HCT116 (cell line): ENCODE measurements around the gene ZBTB16. TPM values are rescaled to one million over a fixed set of nuclear protein-coding genes. Genes with fewer than 3 reads are reported as not detected.

ENCODE experiments used
- ATAC-seq: fragments of 200-7000 bp; cut with Tn5 transposase; 2 replicates; pipeline ENCODE4 v1.9.1; 2020; ENCODE audit warnings: mild to moderate bottlenecking, moderate library complexity
- BruUV-seq: library from RNA; stranded (reverse); fragments of 400-500 nt; replicated peaks from 2 replicates; lab custom pipeline; 2021; lab: Mats Ljungman, UMichigan
- CTCF ChIA-PET: fragments of 300-600 bp; sonication (Branson Sonifier 250); formaldehyde crosslinking; loops from one replicate; lab custom pipeline; 2021; ENCODE audit warnings: antibody characterized with exemption; lab: Charles Lee
- POLR2A ChIA-PET: fragments of 300-600, 350-600 bp; sonication (Branson Sonifier 250); formaldehyde crosslinking; loops from one replicate; lab custom pipeline; 2021; ENCODE audit warnings: antibody characterized with exemption; lab: Charles Lee
- RAD21 ChIA-PET, 2 experiments: fragments of 300-600 bp; sonication (Branson Sonifier 250); formaldehyde crosslinking; loops; one replicate each; lab custom pipeline; 2023; ENCODE audit warnings: low total read pairs in 2 of 2; ENCODE audit not compliant: uncharacterized antibody in 2 of 2, unreplicated experiment in 2 of 2, low non-redundant PET in 1 of 2; lab: Charles Lee
- DNase-seq: peaks from one replicate; pipeline ENCODE4 v3.0.0-alpha.2; 2010; ENCODE audit warnings: low read depth, low spot score
- H2AFZ ChIP-seq: fragments of 200-600 bp; shearing (Covaris generic), sonication (generic); 2 replicates; pipeline ENCODE4 v1.6.1; 2017; ENCODE audit warnings: low read depth, mixed run types, mixed read lengths, antibody characterized with exemption, low read length; ENCODE audit not compliant: poor library complexity, severe bottlenecking
- H3K27ac ChIP-seq: 2 replicates; pipeline ENCODE4 v1.5.1; 2012; ENCODE audit warnings: low read depth, low read length
- H3K27me3 ChIP-seq: fragments of 200-600 bp; sonication (generic); 2 replicates; pipeline ENCODE4 v1.6.1; 2016; ENCODE audit warnings: mixed run types, low read length, mixed read lengths; ENCODE audit not compliant: insufficient read depth
- H3K36me3 ChIP-seq, 2 experiments: fragments of 200-500 bp in 1 of 2; fragments of 200-600 bp in 1 of 2; sonication (Bioruptor generic) in 1 of 2; sonication (generic) in 1 of 2; 2 replicates each; pipeline versions ENCODE4 v1.5.1 to v1.6.1; 2014 to 2016; ENCODE audit warnings: low read length in 2 of 2, inconsistent platforms in 1 of 2, mixed read lengths in 1 of 2, mixed run types in 1 of 2; ENCODE audit not compliant: insufficient read depth in 2 of 2, control insufficient read depth in 1 of 2
- H3K4me1 ChIP-seq, 2 experiments: fragments of 200-600 bp in 1 of 2; sonication (generic) in 1 of 2; 2 replicates each; pipeline versions ENCODE4 v1.5.1 to v1.6.1; 2012 to 2017; ENCODE audit warnings: low read length in 2 of 2, inconsistent platforms in 1 of 2, mild to moderate bottlenecking in 1 of 2, mixed read lengths in 1 of 2, mixed run types in 1 of 2, moderate library complexity in 1 of 2; ENCODE audit not compliant: insufficient read depth in 2 of 2, control insufficient read depth in 1 of 2
- H3K4me2 ChIP-seq: fragments of 200-600 bp; sonication (generic); 2 replicates; pipeline ENCODE4 v1.6.1; 2017; ENCODE audit warnings: mixed run types, low read length, mixed read lengths
- H3K4me3 ChIP-seq, 2 experiments: fragments of 200-600 bp in 1 of 2; sonication (generic) in 1 of 2; replicated peaks in 1 of 2; 2 replicates each; pipeline ENCODE4 v1.5.1; 2011 to 2016; ENCODE audit warnings: low read length in 2 of 2, control low read depth in 1 of 2, low read depth in 1 of 2, mild to moderate bottlenecking in 1 of 2, mixed read lengths in 1 of 2, mixed run types in 1 of 2
- H3K79me2 ChIP-seq: fragments of 200-600 bp; sonication (generic); 2 replicates; pipeline ENCODE4 v1.6.1; 2017; ENCODE audit warnings: mild to moderate bottlenecking, mixed run types, low read length, moderate library complexity, mixed read lengths; ENCODE audit not compliant: insufficient read depth
- H3K9ac ChIP-seq: fragments of 200-600 bp; sonication (generic); 2 replicates; pipeline ENCODE4 v1.6.1; 2016; ENCODE audit warnings: low read length, mixed read lengths
- H3K9me2 ChIP-seq: fragments of 200-600 bp; sonication (generic), shearing (Covaris generic); 2 replicates; pipeline ENCODE4 v1.6.1; 2017; ENCODE audit warnings: mixed run types, mild to moderate bottlenecking, moderate library complexity; ENCODE audit not compliant: insufficient read depth
- H3K9me3 ChIP-seq, 2 experiments: fragments of 200-500 bp in 1 of 2; fragments of 200-600 bp in 1 of 2; sonication (Bioruptor generic) in 1 of 2; sonication (generic) in 1 of 2; 2 replicates each; pipeline ENCODE4 v1.6.1; 2014 to 2017; ENCODE audit warnings: low read length in 2 of 2, mixed read lengths in 2 of 2, inconsistent platforms in 1 of 2, low read depth in 1 of 2, mild to moderate bottlenecking in 1 of 2, mixed run types in 1 of 2, moderate library complexity in 1 of 2; ENCODE audit not compliant: control insufficient read depth in 1 of 2, insufficient read depth in 1 of 2
- H4K20me1 ChIP-seq: fragments of 200-600 bp; sonication (generic), shearing (Covaris generic); 2 replicates; pipeline ENCODE4 v1.6.1; 2017; ENCODE audit warnings: mixed run types, mild to moderate bottlenecking, moderate library complexity; ENCODE audit not compliant: insufficient read depth
- CTCF ChIP-seq, 3 experiments: fragments of 200-600 bp in 1 of 3; sonication (generic) in 1 of 3; IDR thresholded peaks in 2 of 3; conservative IDR thresholded peaks in 1 of 3; 2 replicates each; pipeline ENCODE4 v1.5.1; 2012 to 2017; ENCODE audit warnings: low read depth in 2 of 3, low read length in 2 of 3, antibody characterized with exemption in 1 of 3, borderline replicate concordance in 1 of 3, control low read depth in 1 of 3, mild to moderate bottlenecking in 1 of 3, mixed read lengths in 1 of 3, mixed run types in 1 of 3, moderate library complexity in 1 of 3; ENCODE audit not compliant: insufficient read depth in 1 of 3
- EGR1 ChIP-seq: IDR thresholded peaks from 2 replicates; pipeline ENCODE4 v1.6.1; 2012; ENCODE audit warnings: low read depth
- EZH2 ChIP-seq: fragments of 200-600 bp; sonication (generic); IDR thresholded peaks from 2 replicates; pipeline ENCODE4 v1.6.1; 2017; ENCODE audit warnings: antibody characterized with exemption, mixed run types
- EZH2phosphoT487 ChIP-seq: fragments of 200-600 bp; IDR thresholded peaks from 2 replicates; pipeline ENCODE4 v1.6.1; 2018; ENCODE audit warnings: antibody characterized with exemption, borderline replicate concordance
- JUND ChIP-seq: IDR thresholded peaks from 2 replicates; pipeline ENCODE4 v1.6.1; 2012
- POLR2A ChIP-seq: IDR thresholded peaks from 2 replicates; pipeline ENCODE4 v1.7.0; 2011; ENCODE audit warnings: borderline replicate concordance; ENCODE audit not compliant: insufficient read depth, insufficient read length; ENCODE audit errors: extremely low read depth
- RAD21 ChIP-seq: IDR thresholded peaks from 2 replicates; pipeline ENCODE4 v1.6.1; 2012; ENCODE audit warnings: low read depth, mild to moderate bottlenecking
- SP1 ChIP-seq: IDR thresholded peaks from 2 replicates; pipeline ENCODE4 v1.6.1; 2012; ENCODE audit warnings: low read depth
- SRF ChIP-seq: IDR thresholded peaks from 2 replicates; pipeline ENCODE4 v1.6.1; 2012; ENCODE audit warnings: low read depth
- YY1 ChIP-seq: IDR thresholded peaks from 2 replicates; pipeline ENCODE4 v1.6.1; 2011; ENCODE audit warnings: low read length, low read depth, moderate library complexity, mild to moderate bottlenecking; ENCODE audit not compliant: insufficient replicate concordance; ENCODE audit errors: extremely low read depth
- ZBTB33 ChIP-seq: IDR thresholded peaks from 2 replicates; pipeline ENCODE4 v1.6.1; 2011; ENCODE audit warnings: mild to moderate bottlenecking, low read length, moderate library complexity; ENCODE audit not compliant: insufficient replicate concordance; ENCODE audit errors: extremely low read depth
- ZFX ChIP-seq: fragments of 450-650 bp; IDR thresholded peaks from 2 replicates; pipeline ENCODE4 v1.6.1; 2017
- intact Hi-C: fragments of 100-400 bp; cut with micrococcal nuclease; formaldehyde crosslinking; loops from 2 replicates; pipeline ENCODE4 v1.10.0; 2022
- total RNA-seq: library from RNA; stranded (reverse); gene quantifications from one replicate; pipeline ENCODE4 v1.2.1, GENCODE V29; 2021; ENCODE audit not compliant: unreplicated experiment
- TF ChIP-seq, protein P1 (sequence below): IDR thresholded peaks from 2 replicates; pipeline ENCODE4 v1.6.1; 2012
- TF ChIP-seq, protein P2 (sequence below): IDR thresholded peaks from 2 replicates; pipeline ENCODE4 v1.6.1; 2012

ZBTB16 gene
- total RNA-seq, 1 experiment from 2014 or later = 0.30 TPM

- no peak for TF ChIP-seq ZBTB33
- TF ChIP-seq SP1 = no peak
- no peak for TF ChIP-seq SRF
Observed at GRCh38 chr11:114272311-114272710, 212.8 kb downstream of the ZBTB16 start (continued).

DNA sequence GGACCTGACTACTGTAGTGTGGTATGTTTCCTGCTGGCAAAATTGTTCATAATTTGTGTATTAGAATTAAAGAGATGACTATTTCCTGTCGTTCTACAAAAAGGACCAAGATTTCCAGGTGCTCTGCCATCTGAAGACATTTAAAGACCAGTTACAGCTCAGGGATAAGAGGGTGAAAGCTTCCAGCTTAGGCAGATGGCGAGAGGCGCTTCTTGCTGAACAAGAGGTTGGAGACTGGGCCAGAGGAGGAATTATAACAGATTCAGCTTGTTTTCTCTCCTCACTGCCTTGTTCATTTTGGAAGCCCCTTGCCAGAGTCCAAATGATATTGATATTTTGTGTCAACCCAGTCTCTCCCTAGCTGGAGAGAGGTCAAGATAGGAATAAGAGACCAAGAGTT, 213.6 kb downstream of the ZBTB16 start:
- H3K36me3 ChIP-seq = no peaks in the 10 kb centered on the region
- ChIA-PET CTCF (no interaction called here), POLR2A (interaction anchor here (0.5 kb wide), 1 partner anchor 396 kb away, joined by 4 read pairs; no protein-coding TSS in a partner anchor)
- no peak overlapping the region for H3K27ac ChIP-seq
- H3K4me1 ChIP-seq = no peaks in the 10 kb centered on the region
- no peaks in the 10 kb centered on the region for H3K9me2 ChIP-seq
- ATAC-seq (no peak), DNase-seq (no peak)
- 0 out of 4 replicates have a peak, but pooled peaks cover 0 to 3% of the 10 kb centered on the region in 2 experiments for H3K9me3 ChIP-seq
- no TSS peak for BruUV-seq
- no peak overlapping the region for H3K9ac ChIP-seq
- peaks cover 43% of the 10 kb centered on the region for H3K27me3 ChIP-seq
- no peaks in the 10 kb centered on the region for H3K79me2 ChIP-seq
- TF ChIP-seq CTCF (IDR thresholded peaks at IDR 0.05 in 2 of 3, conservative IDR thresholded peaks at IDR 0.05 in 1 of 3; ENCODE audit: borderline replicate concordance in 1 of 3, insufficient read depth in 1 of 3, low read depth in 2 of 3, low read length in 2 of 3) (no peak), SRF (no peak), ZFX (no peak), EZH2phosphoT487 (no peak), RAD21 (no peak), JUND (no peak), SP1 (no peak), ZBTB33 (no peak), YY1 (no peak), EGR1 (no peak), POLR2A (no peak), EZH2 (no peak)
- TF ChIP-seq, protein P1, sequence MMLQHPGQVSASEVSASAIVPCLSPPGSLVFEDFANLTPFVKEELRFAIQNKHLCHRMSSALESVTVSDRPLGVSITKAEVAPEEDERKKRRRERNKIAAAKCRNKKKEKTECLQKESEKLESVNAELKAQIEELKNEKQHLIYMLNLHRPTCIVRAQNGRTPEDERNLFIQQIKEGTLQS = no peak
- TF ChIP-seq, protein P2, sequence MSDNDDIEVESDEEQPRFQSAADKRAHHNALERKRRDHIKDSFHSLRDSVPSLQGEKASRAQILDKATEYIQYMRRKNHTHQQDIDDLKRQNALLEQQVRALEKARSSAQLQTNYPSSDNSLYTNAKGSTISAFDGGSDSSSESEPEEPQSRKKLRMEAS = no peak
- TF ChIP-seq, all 23 proteins: peak for 0
- intact Hi-C loops = no loop called here
- no peak overlapping the region for H2AFZ ChIP-seq
- H3K4me3 ChIP-seq = no peak overlapping the region
- no peak overlapping the region for H3K4me2 ChIP-seq
- RAD21 ChIA-PET = no interaction called here
- no peaks in the 10 kb centered on the region for H4K20me1 ChIP-seq
